ENCODE results near the gene ZIK1.

The ZIK1 gene

DNA sequence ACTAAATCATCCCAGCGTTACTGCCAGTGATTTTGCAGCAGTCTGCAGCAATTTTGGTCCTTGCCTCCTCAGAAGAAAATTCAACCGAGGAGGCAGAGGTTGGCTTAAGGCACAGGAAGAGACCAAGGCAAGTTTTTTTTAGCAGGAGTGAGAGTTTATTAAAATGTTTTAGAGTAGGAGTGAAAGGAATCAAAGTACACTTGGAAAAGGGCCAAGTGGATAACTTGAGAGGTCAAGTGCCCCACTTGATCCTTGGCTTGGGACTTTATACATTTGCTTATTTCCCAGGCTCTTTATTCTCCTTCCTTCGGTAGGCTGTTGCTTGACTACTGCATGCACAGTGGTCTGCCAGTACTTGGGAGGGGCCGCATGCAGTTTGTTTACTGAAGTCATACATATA lies 27.2 kb downstream of the ZIK1 start:
- no peak for DNase-seq (ENCODE audit: low read depth in 2 of 2)

GRCh38 chr19:57613941-57614743 lies 30.2 kb downstream of the ZIK1 start, which contains the start of gene ZNF134:
TSS of gene ZNF134 (plus strand) at chr19:57614242. CDS start at chr19:57619469, 5,227 bp downstream.
- peak; percentile 83 to 89 for DNase-seq (ENCODE audit: low read depth in 2 of 2)

- no peak for DNase-seq (ENCODE audit: low read depth in 2 of 2)
These were observed 31.4 kb downstream of the ZIK1 start for GRCh38 chr19:57615346-57615745.

GRCh38 chr19:57620673-57621348 lies 36.9 kb downstream of the ZIK1 start:
- DNase-seq (ENCODE audit: low read depth in 2 of 2), result no peak

- DNase-seq (ENCODE audit: low read depth in 2 of 2), result no peak
These were observed 39.1 kb downstream of the ZIK1 start for GRCh38 chr19:57623091-57623490.

GRCh38 chr19:57632987-57633831 lies 49.3 kb downstream of the ZIK1 start, which contains the start of gene ZNF211:
TSS of gene ZNF211 (plus strand) at chr19:57633168. CDS start at chr19:57633347, 179 bp downstream.
- peak; percentile 74 to 78 for DNase-seq (ENCODE audit: low read depth in 2 of 2)

DNA sequence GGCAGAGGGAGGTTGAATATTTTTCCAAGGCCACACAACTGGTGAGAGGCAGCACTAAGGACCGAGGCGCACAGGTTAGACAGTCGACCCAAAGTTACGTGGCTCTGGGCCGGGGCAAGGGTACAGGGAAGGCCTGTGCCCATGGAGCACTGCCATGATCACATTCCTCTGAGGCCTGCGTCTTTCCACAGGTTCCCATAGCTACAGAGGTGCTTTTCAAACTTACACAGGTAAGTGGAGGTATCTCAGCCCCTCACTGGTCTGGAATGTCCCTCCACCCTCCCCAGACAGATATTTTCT lies 49.8 kb downstream of the ZIK1 start:
- DNase-seq (ENCODE audit: low read depth in 2 of 2), result no peak

GRCh38 chr19:57637379-57637778 lies 53.4 kb downstream of the ZIK1 start:
- DNase-seq (ENCODE audit: low read depth in 2 of 2), result no peak

DNA sequence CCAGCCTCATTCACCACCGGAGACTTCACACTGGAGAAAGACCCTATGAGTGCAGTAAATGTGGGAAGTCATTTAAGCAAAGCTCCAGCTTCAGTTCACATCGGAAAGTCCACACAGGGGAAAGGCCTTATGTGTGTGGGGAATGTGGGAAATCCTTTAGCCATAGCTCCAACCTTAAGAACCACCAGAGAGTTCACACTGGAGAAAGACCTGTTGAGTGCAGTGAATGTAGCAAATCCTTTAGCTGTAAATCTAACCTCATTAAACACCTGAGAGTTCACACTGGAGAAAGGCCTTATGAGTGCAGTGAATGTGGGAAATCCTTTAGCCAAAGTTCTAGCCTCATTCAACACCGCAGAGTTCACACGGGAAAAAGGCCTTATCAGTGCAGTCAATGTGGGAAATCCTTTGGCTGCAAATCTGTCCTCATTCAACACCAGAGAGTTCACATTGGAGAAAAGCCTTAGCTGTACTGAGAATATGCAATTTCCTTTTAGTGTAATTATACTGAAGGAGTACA lies 57.8 kb downstream of the ZIK1 start:
- DNase-seq (ENCODE audit: low read depth in 2 of 2), result no peak

GRCh38 chr19:57642396-57643046 lies 58.6 kb downstream of the ZIK1 start:
- DNase-seq (ENCODE audit: low read depth in 2 of 2), result no peak
